SJSA1 (cell line): ENCODE data around the gene NIPAL1. TPM values are rescaled to one million over a fixed set of nuclear protein-coding genes. Genes with fewer than 3 reads are reported as not detected.
A peak's percentile ranks its signal among the peaks of the same experiment; 100 is the strongest.

Experiments used
- DNase-seq, 2 experiments: peaks; one replicate each; pipeline ENCODE4 v3.0.0-alpha.2; 2015 to 2020; ENCODE audit warnings: low spot score in 2 of 2, low read depth in 1 of 2
- H3K27ac ChIP-seq: fragments of 250-450 bp; sonication (Bioruptor Pico); 2 replicates; pipeline ENCODE4 v1.5.1; 2020; ENCODE audit warnings: mild to moderate bottlenecking, moderate library complexity
- H3K27me3 ChIP-seq: fragments of 250-450 bp; sonication (Bioruptor Pico); replicated peaks from 2 replicates; pipeline ENCODE4 v1.5.1; 2020; ENCODE audit warnings: mild to moderate bottlenecking, moderate library complexity
- H3K36me3 ChIP-seq: fragments of 250-450 bp; sonication (Bioruptor Pico); 2 replicates; pipeline ENCODE4 v1.5.1; 2020; ENCODE audit warnings: mild to moderate bottlenecking
- H3K4me1 ChIP-seq: fragments of 250-450 bp; sonication (Bioruptor Pico); replicated peaks from 2 replicates; pipeline ENCODE4 v1.6.1; 2021; ENCODE audit warnings: mild to moderate bottlenecking
- H3K4me3 ChIP-seq: fragments of 250-450 bp; sonication (Bioruptor Pico); 2 replicates; pipeline ENCODE4 v1.5.1; 2020; ENCODE audit warnings: mild to moderate bottlenecking
- H3K9me3 ChIP-seq: fragments of 250-450 bp; sonication (Bioruptor Pico); replicated peaks from 2 replicates; pipeline ENCODE4 v1.5.1; 2020; ENCODE audit warnings: mild to moderate bottlenecking
- total RNA-seq: library from RNA; depleted of rRNA; stranded (reverse); fragments of >200 nt; shearing (Covaris generic); gene quantifications from 2 replicates; pipeline ENCODE4 v1.2.3, GENCODE V29; 2014

NIPAL1 gene
- total RNA-seq, 1 experiment from 2014 or later: 2.4 TPM

DNA sequence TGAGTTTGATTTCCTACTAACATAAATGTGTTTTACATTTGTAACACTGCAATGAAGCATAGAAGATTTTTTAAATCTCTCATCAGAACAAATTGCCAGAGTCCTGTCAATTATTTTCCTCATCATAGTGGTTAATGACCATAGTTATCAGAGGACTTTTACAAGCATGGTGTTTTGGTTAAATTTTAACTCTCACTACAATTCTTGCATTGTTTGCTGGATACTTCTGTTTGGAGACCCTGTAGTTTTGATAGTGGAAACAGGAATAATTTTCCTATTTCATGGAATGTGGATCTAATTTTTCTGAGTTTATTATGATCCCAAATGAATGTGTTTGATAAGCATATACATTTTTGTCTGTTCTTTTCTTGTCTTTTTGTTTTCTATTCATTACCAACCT, 16.8 kb downstream of the NIPAL1 start:
- Histone ChIP-seq H3K4me1 (peaks cover 8% of the 10 kb centered on the region), H3K4me3 (no peak overlapping the region), H3K36me3 (no peaks in the 10 kb centered on the region), H3K27me3 (no peaks in the 10 kb centered on the region), H3K27ac (no peak overlapping the region), H3K9me3 (no peaks in the 10 kb centered on the region)
- no peak for DNase-seq

- peak in 1 of 2 experiments; percentile 39 for DNase-seq
- H3K9me3 ChIP-seq: no peaks in the 10 kb centered on the region
- peaks cover 3% of the 10 kb centered on the region for H3K4me1 ChIP-seq
- H3K27ac ChIP-seq: no peak overlapping the region
- no peaks in the 10 kb centered on the region for H3K36me3 ChIP-seq
- H3K27me3 ChIP-seq: no peaks in the 10 kb centered on the region
- H3K4me3 ChIP-seq: no peak overlapping the region
Observed at GRCh38 chr4:48033825-48034413, 17.3 kb downstream of the NIPAL1 start.

- no peaks in the 10 kb centered on the region for H3K27me3 ChIP-seq
Observed at GRCh38 chr4:48035952-48036351, 19.4 kb downstream of the NIPAL1 start.

DNA sequence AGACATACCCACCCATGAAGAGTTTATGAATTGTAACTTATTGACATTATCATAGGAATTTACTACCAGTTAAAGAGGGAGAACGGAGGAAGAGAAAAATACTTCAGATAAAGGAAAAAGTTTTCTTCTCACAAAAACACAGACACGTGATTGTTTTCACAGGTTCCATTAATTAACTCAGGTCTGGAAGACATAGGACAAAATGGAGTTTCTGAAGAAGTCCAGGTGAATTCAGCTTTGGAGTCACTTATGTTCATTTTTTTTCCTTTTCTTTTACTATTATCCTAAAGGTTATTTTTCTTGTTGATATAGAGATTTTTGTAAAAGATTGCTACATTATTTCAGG, 20.5 kb downstream of the NIPAL1 start:
- Histone ChIP-seq H3K27ac (no peak overlapping the region), H3K4me3 (no peak overlapping the region), H3K4me1 (no peaks in the 10 kb centered on the region), H3K36me3 (no peaks in the 10 kb centered on the region), H3K9me3 (no peaks in the 10 kb centered on the region), H3K27me3 (no peaks in the 10 kb centered on the region)
- DNase-seq: no peak

More at GRCh38 chr4:48035952-48036351, 19.4 kb downstream of the NIPAL1 start:
- Histone ChIP-seq H3K4me3 (no peak overlapping the region), H3K36me3 (no peaks in the 10 kb centered on the region), H3K9me3 (no peaks in the 10 kb centered on the region), H3K4me1 (no peaks in the 10 kb centered on the region), H3K27ac (no peak overlapping the region)
- no peak for DNase-seq

DNA sequence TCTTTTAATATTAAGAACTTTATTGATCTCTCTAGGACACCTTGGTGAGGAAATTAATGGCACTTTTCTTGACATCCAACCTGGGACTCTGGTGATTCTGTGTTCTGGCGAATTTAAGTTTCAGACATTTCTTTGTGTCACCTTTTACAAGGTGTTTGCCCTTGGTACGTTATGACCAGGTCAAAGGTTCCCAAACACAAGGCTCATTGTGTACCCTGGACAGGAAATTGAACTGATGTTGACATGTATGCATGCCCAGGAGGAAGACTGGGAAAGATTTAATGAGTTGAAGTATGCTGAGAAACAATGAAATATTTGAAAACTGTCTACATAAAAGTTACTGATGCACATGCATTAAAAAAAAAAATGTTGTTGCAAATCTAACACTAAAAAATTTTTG, 22.1 kb downstream of the NIPAL1 start:
- no peak overlapping the region for H3K27ac ChIP-seq
- H3K36me3 ChIP-seq: no peaks in the 10 kb centered on the region
- H3K4me1 ChIP-seq: peaks cover 5% of the 10 kb centered on the region; the same call in 1 of the 2 replicates
- no peak for DNase-seq
- no peaks in the 10 kb centered on the region for H3K9me3 ChIP-seq
- no peaks in the 10 kb centered on the region for H3K27me3 ChIP-seq
- no peak overlapping the region for H3K4me3 ChIP-seq

DNA sequence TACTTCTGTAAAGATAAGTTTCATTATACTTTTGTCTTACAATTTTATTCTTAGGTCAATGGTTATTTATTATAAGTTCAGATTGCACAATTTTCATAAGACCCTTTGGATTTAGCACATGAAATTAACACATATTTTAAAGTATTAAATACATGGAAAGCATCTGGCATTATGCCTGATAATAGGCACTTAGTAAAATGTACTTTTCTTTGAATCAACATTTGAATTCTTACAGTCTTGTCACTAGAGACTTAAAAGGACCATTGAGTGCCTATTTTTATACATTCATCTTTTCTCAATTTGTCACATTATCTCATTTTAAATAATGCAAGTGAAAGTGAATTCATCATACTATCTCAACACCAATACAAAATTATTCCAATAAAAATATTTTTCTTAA, 23.0 kb downstream of the NIPAL1 start:
- Histone ChIP-seq H3K4me3 (no peak overlapping the region), H3K4me1 (peaks cover 5% of the 10 kb centered on the region; the same call in 1 of the 2 replicates), H3K36me3 (no peaks in the 10 kb centered on the region), H3K27me3 (no peaks in the 10 kb centered on the region), H3K27ac (no peak overlapping the region), H3K9me3 (no peaks in the 10 kb centered on the region)
- no peak for DNase-seq

DNA sequence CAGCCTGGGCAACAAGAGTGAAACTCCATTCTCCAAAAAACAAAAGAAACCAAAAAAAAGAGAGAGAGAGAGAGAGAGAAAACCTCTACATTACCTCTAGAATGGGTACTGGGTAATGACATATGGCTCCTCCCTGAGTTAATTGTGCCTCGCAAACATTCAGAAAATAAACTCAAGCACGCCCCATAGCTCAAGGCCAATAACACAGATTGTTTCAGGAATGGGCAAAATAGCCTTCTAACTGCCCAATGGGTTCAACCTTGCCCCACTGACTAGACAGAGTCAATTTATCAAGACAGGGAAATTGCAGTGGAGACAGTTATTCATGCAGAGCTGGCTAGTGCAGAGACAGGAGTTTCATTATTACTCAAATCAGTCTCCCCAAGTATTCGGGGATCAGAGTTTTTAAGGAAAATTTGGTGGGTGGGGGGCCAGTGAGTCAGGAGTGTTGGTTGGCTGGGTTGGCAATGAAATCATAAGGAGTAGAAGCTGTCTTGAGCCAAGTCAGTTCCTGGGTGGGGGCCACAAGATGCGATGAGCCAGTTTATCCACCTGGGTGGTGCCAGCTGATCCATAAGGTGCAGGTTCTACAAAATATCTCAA, 25.1 kb downstream of the NIPAL1 start:
- no peak for DNase-seq
- H3K4me3 ChIP-seq: no peak overlapping the region
- H3K27me3 ChIP-seq: no peaks in the 10 kb centered on the region
- H3K9me3 ChIP-seq: no peaks in the 10 kb centered on the region
- H3K27ac ChIP-seq: no peak overlapping the region
- H3K36me3 ChIP-seq: no peaks in the 10 kb centered on the region
- peaks cover 5% of the 10 kb centered on the region; the same call in 1 of the 2 replicates for H3K4me1 ChIP-seq

DNA sequence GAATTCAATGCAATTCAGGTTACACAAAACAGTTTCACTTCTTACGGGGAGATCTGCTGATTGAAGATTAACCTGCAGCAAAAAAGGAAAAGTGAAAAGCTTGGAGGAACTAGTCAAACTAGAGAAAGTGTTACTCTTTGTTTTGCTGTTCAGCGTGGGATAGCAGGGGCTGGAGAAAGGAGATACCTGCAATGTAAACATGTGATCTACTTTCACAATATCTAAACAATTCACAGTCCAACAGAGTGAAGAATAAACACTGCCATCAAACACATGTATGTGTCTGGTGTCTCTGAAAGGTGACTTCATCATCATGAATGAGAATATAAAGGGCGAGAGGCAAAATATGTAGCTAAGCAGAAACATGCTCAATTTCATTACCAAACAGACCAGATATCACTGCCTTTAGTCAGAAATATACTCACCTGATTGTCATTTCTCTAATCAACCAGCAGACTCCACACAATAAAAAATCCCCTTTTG, 26.4 kb downstream of the NIPAL1 start:
- no peaks in the 10 kb centered on the region for H3K9me3 ChIP-seq
- H3K27ac ChIP-seq: no peak overlapping the region
- H3K27me3 ChIP-seq: no peaks in the 10 kb centered on the region
- no peak overlapping the region for H3K4me3 ChIP-seq
- no peaks in the 10 kb centered on the region for H3K36me3 ChIP-seq
- DNase-seq: no peak
- peaks cover 5% of the 10 kb centered on the region; the same call in 1 of the 2 replicates for H3K4me1 ChIP-seq

GRCh38 chr4:48043504-48043903, 26.9 kb downstream of the NIPAL1 start:
- Histone ChIP-seq H3K4me1 (peaks cover 5% of the 10 kb centered on the region; the same call in 1 of the 2 replicates), H3K9me3 (no peaks in the 10 kb centered on the region)

DNA sequence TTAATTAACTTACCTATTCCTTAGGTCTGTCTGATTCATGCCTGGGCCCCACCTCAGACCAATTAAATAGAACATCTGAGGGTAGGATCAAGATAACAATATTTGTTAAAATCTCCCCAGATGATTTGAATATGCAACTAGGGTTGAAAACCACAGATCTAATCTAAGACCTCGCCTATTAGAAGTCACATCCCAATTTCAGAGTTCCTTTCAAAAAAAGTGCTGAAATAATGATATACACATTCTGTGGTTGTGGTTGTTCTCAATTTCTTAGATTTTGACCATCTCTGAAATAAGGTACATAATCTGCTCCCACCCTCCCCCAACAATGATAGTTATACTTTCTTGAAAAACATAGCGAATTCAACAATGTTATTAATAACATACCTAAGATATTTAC, 27.7 kb downstream of the NIPAL1 start:
- Histone ChIP-seq H3K9me3 (no peaks in the 10 kb centered on the region), H3K36me3 (no peaks in the 10 kb centered on the region), H3K4me3 (no peak overlapping the region), H3K27ac (no peak overlapping the region), H3K27me3 (no peaks in the 10 kb centered on the region), H3K4me1 (peaks cover 5% of the 10 kb centered on the region; the same call in 1 of the 2 replicates)
- no peak for DNase-seq

More at GRCh38 chr4:48043504-48043903, 26.9 kb downstream of the NIPAL1 start:
- no peak for DNase-seq
- Histone ChIP-seq H3K27me3 (no peaks in the 10 kb centered on the region), H3K4me3 (no peak overlapping the region), H3K36me3 (no peaks in the 10 kb centered on the region), H3K27ac (no peak overlapping the region)

GRCh38 chr4:48046059-48046458, 29.5 kb downstream of the NIPAL1 start:
- Histone ChIP-seq H3K9me3 (no peaks in the 10 kb centered on the region), H3K4me1 (peaks cover 5% of the 10 kb centered on the region; the same call in 1 of the 2 replicates), H3K27ac (no peak overlapping the region), H3K27me3 (no peaks in the 10 kb centered on the region), H3K4me3 (no peak overlapping the region), H3K36me3 (no peaks in the 10 kb centered on the region)
- no peak for DNase-seq

GRCh38 chr4:48047421-48047844, 30.9 kb downstream of the NIPAL1 start:
- Histone ChIP-seq H3K9me3 (no peaks in the 10 kb centered on the region), H3K36me3 (no peaks in the 10 kb centered on the region), H3K27ac (no peak overlapping the region), H3K27me3 (no peaks in the 10 kb centered on the region), H3K4me3 (no peak overlapping the region), H3K4me1 (peaks cover 5% of the 10 kb centered on the region; the same call in 1 of the 2 replicates)
- no peak for DNase-seq

DNA sequence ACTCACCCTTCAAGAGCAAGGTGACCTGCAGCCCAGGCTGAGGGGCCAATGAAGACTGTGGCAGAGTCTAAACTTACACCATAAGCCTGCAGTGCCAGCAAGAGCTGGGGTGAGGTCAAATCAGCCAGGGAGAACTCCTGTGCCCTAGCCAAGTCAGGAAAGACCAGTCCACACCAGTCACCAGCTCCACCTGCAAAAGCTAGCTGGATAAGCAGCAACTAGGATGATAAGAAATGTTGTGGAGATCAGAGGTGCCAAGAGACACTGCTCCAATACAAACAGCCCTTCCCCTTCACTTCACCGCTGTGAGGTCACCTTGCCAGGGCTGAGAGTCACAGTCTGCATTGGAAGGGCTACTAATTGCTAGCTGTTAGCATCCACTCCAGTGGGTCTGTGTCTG, 31.3 kb downstream of the NIPAL1 start:
- H3K4me1 ChIP-seq: peaks cover 1% of the 10 kb centered on the region; the same call in 1 of the 2 replicates
- no peaks in the 10 kb centered on the region for H3K27me3 ChIP-seq
- H3K9me3 ChIP-seq: no peaks in the 10 kb centered on the region
- no peak for DNase-seq
- H3K4me3 ChIP-seq: no peak overlapping the region
- no peaks in the 10 kb centered on the region for H3K36me3 ChIP-seq
- no peak overlapping the region for H3K27ac ChIP-seq

- Histone ChIP-seq H3K4me3 (no peak overlapping the region), H3K27me3 (no peaks in the 10 kb centered on the region), H3K36me3 (no peaks in the 10 kb centered on the region), H3K9me3 (no peaks in the 10 kb centered on the region), H3K27ac (no peak overlapping the region), H3K4me1 (no peaks in the 10 kb centered on the region)
- no peak for DNase-seq
Observed at GRCh38 chr4:48049483-48049882, 32.9 kb downstream of the NIPAL1 start.
